K562 (cell line): ENCODE results near the gene APIP. TPM values are rescaled to one million over a fixed set of nuclear protein-coding genes. Genes with fewer than 3 reads are reported as not detected.
A peak's percentile ranks its signal among the peaks of the same experiment; 100 is the strongest.

Experiments
- ARID2 ChIP-seq: fragments of 450-650 bp; IDR thresholded peaks from 2 replicates; pipeline ENCODE4 v1.6.1; 2017; ENCODE audit warnings: antibody characterized with exemption, mild to moderate bottlenecking
- ATF1 ChIP-seq, 2 experiments: fragments of 450-650 bp in 1 of 2; IDR thresholded peaks; 2 replicates each; pipeline ENCODE4 v1.6.1; 2016; ENCODE audit warnings: missing compliant biosample characterization in 1 of 2, missing genetic modification characterization in 1 of 2
- DEAF1 ChIP-seq: fragments of 450-650 bp; formaldehyde crosslinking; IDR thresholded peaks from 2 replicates; pipeline ENCODE4 v1.4.0; 2020; ENCODE audit warnings: mild to moderate bottlenecking, moderate library complexity
- GATA2 ChIP-seq: sonication (generic); formaldehyde crosslinking; IDR thresholded peaks from 2 replicates; pipeline ENCODE4 v1.4.0; 2020; ENCODE audit warnings: mild to moderate bottlenecking, missing genetic modification reagents
- GTF2A2 ChIP-seq: IDR thresholded peaks from 2 replicates; pipeline ENCODE4 v1.6.1; 2016; ENCODE audit warnings: mild to moderate bottlenecking, missing genetic modification characterization, missing compliant biosample characterization
- HNRNPL ChIP-seq: fragments of 200-400 bp; formaldehyde crosslinking; IDR thresholded peaks from 2 replicates; pipeline ENCODE4 v1.6.1; 2017; ENCODE audit warnings: low read depth, mild to moderate bottlenecking, low read length
- L3MBTL2 ChIP-seq: fragments of 450-650 bp; IDR thresholded peaks from 2 replicates; pipeline ENCODE4 v1.6.1; 2016; ENCODE audit warnings: mild to moderate bottlenecking, moderate library complexity
- MAFG ChIP-seq: fragments of 450-650 bp; conservative IDR thresholded peaks from 2 replicates; pipeline ENCODE4 v1.6.1; 2016; ENCODE audit warnings: missing genetic modification characterization, missing compliant biosample characterization
- MXI1 ChIP-seq: IDR thresholded peaks from 2 replicates; pipeline ENCODE4 v1.6.1; 2011; ENCODE audit warnings: low read depth, mild to moderate bottlenecking, improper control_type of control experiment, low read length
- SRSF1 ChIP-seq: fragments of 200-400 bp; formaldehyde crosslinking; IDR thresholded peaks from 2 replicates; pipeline ENCODE4 v1.6.1; 2017; ENCODE audit warnings: mild to moderate bottlenecking, low read depth, low read length, moderate library complexity
- STAT6 ChIP-seq: sonication (generic); formaldehyde crosslinking; IDR thresholded peaks from 2 replicates; pipeline ENCODE4 v1.8.1; 2023; ENCODE audit warnings: mild to moderate bottlenecking, missing genetic modification reagents
- TAF9B ChIP-seq: fragments of 450-650 bp; IDR thresholded peaks from 2 replicates; pipeline ENCODE4 v1.6.1; 2018; ENCODE audit warnings: mild to moderate bottlenecking; ENCODE audit not compliant: partially characterized antibody
- ZBTB43 ChIP-seq: sonication (generic); formaldehyde crosslinking; IDR thresholded peaks from 2 replicates; pipeline ENCODE4 v1.8.0; 2023; ENCODE audit warnings: mild to moderate bottlenecking, missing genetic modification reagents
- ZFPM2 ChIP-seq: fragments of 250-450 bp; sonication (Bioruptor Pico); IDR thresholded peaks from 2 replicates; pipeline ENCODE4 v1.5.1; 2022; ENCODE audit warnings: mild to moderate bottlenecking
- ZFX ChIP-seq: sonication (generic); formaldehyde crosslinking; IDR thresholded peaks from 2 replicates; pipeline ENCODE4 v1.8.0; 2022; ENCODE audit warnings: mild to moderate bottlenecking, missing genetic modification reagents, moderate library complexity
- ZNF133 ChIP-seq: fragments of 250-450 bp; sonication (Bioruptor Pico); IDR thresholded peaks from 2 replicates; pipeline ENCODE4 v1.4.0; 2020; ENCODE audit warnings: mild to moderate bottlenecking
- ZNF143 ChIP-seq: sonication (generic); formaldehyde crosslinking; IDR thresholded peaks from 2 replicates; pipeline ENCODE4 v1.9.0; 2022; ENCODE audit warnings: mild to moderate bottlenecking, missing genetic modification reagents
- ZNF354B ChIP-seq: fragments of 250-450 bp; sonication (Bioruptor Pico); IDR thresholded peaks from 2 replicates; pipeline ENCODE4 v1.4.0; 2020
- ZNF780A ChIP-seq: fragments of 250-450 bp; sonication (Bioruptor Pico); IDR thresholded peaks from 2 replicates; pipeline ENCODE4 v1.5.0; 2021; ENCODE audit warnings: mild to moderate bottlenecking
- ZSCAN29 ChIP-seq: fragments of 450-650 bp; IDR thresholded peaks from 2 replicates; pipeline ENCODE4 v1.6.1; 2017
- polyA plus RNA-seq, 8 experiments: library from polyadenylated mRNA; depleted of rRNA in 4 of 8; stranded (reverse) in 5 of 8; unstranded in 3 of 8; fragments of >200 nt; fragmentation: Nextera tagmentation in 2 of 8; fragmentation: Illumina TruSeq in 1 of 8; extraction: Ambion mirVana in 2 of 8; extraction: Trizol in 1 of 8; gene quantifications; 2 replicates each; pipeline versions ENCODE4 v1.2.1 to v1.2.3, GENCODE V29; 2011 to 2014; ENCODE audit warnings: inconsistent platforms in 1 of 8, missing spikeins in 1 of 8
- total RNA-seq, 7 experiments: library from RNA; depleted of rRNA in 6 of 7; stranded (reverse); fragments of >200 nt in 6 of 7; fragmentation: Illumina TruSeq in 2 of 7; extraction: Trizol in 2 of 7; gene quantifications; 2 replicates each; pipeline versions ENCODE4 v1.2.1 to v1.2.3, GENCODE V29; 2011 to 2021; ENCODE audit warnings: low replicate concordance in 1 of 7
- TF ChIP-seq, protein P1 (sequence below): fragments of 250-450 bp; sonication (Bioruptor Pico); IDR thresholded peaks from 2 replicates; pipeline ENCODE4 v1.4.0; 2020; ENCODE audit warnings: mild to moderate bottlenecking, moderate library complexity, borderline replicate concordance

Gene APIP
- total and polyA plus RNA-seq, 9 of the 15 experiments (the other 6 are each of a cell fraction or from before 2014, with no cell fraction given), result 63.7 to 110 (median 82.8) TPM

- TF ChIP-seq ATF1 (CRISPR knock-in tag; IDR thresholded peaks at IDR 0.05), result no peak
- TF ChIP-seq ATF1 (tag; IDR thresholded peaks at IDR 0.05), result no peak
- TF ChIP-seq ZNF143, result peak; percentile 48; the same call in 1 of the 2 replicates
- no peak for TF ChIP-seq HNRNPL
- no peak for TF ChIP-seq ARID2
- TF ChIP-seq SRSF1, result no peak
- no peak for TF ChIP-seq ZFPM2
- no peak; the same call in 1 of the 2 replicates for TF ChIP-seq GTF2A2
- no peak for TF ChIP-seq ZNF354B (CRISPR knock-in tag)
- no peak for TF ChIP-seq ZFX (CRISPR knock-in tag)
- TF ChIP-seq ZBTB43 (CRISPR knock-in tag), result 0 out of 2 replicates have a peak, but pooled peaks have one; percentile 5
- no peak for TF ChIP-seq ZSCAN29
- TF ChIP-seq TAF9B, result peak; percentile 55
- no peak for TF ChIP-seq ZNF133
- no peak for TF ChIP-seq MXI1
- no peak for TF ChIP-seq ZNF780A (CRISPR knock-in tag)
- peak; percentile 40; the same call in 1 of the 2 replicates for TF ChIP-seq MAFG (tag)
- TF ChIP-seq DEAF1 (CRISPR knock-in tag), result no peak
- 0 out of 2 replicates have a peak, but pooled peaks have one; percentile 88 for TF ChIP-seq STAT6 (CRISPR knock-in tag)
- TF ChIP-seq GATA2 (CRISPR knock-in tag), result no peak; the same call in 1 of the 2 replicates
- no peak for TF ChIP-seq L3MBTL2
- TF ChIP-seq, protein P1, sequence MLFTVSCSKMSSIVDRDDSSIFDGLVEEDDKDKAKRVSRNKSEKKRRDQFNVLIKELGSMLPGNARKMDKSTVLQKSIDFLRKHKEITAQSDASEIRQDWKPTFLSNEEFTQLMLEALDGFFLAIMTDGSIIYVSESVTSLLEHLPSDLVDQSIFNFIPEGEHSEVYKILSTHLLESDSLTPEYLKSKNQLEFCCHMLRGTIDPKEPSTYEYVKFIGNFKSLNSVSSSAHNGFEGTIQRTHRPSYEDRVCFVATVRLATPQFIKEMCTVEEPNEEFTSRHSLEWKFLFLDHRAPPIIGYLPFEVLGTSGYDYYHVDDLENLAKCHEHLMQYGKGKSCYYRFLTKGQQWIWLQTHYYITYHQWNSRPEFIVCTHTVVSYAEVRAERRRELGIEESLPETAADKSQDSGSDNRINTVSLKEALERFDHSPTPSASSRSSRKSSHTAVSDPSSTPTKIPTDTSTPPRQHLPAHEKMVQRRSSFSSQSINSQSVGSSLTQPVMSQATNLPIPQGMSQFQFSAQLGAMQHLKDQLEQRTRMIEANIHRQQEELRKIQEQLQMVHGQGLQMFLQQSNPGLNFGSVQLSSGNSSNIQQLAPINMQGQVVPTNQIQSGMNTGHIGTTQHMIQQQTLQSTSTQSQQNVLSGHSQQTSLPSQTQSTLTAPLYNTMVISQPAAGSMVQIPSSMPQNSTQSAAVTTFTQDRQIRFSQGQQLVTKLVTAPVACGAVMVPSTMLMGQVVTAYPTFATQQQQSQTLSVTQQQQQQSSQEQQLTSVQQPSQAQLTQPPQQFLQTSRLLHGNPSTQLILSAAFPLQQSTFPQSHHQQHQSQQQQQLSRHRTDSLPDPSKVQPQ (CRISPR knock-in tag), result no peak
Observed at GRCh38 chr11:34915136-34916014, 804 bp downstream of the APIP start (continued).
